GM21390 (cell line): ENCODE results near the gene NFE2.

Source experiments
- ATAC-seq: cut with Tn5 transposase; IDR thresholded peaks from one replicate; pipeline ENCODE4 v1.9.1; 2021; ENCODE audit not compliant: unreplicated experiment

Gene NFE2

DNA sequence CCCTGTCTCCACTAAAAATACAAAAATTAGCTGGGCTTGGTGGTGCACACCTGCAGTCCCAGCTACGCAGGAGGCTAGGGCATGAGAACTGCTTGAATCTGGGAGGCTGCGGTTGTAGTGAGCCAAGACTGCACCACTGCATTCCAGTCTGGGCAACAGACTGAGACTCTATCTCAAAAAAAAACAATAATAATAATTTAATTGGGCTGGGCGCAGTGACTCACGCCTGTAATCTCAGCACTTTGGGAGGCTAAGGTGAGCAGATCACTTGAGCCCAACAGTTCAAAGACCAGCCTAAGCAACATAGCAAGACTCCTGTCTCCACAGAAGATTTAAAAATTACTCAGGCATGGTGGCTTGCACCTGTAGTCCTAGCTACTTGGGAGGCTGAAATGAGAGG is 47.6 kb downstream of the NFE2 start:
- no peak for ATAC-seq

DNA sequence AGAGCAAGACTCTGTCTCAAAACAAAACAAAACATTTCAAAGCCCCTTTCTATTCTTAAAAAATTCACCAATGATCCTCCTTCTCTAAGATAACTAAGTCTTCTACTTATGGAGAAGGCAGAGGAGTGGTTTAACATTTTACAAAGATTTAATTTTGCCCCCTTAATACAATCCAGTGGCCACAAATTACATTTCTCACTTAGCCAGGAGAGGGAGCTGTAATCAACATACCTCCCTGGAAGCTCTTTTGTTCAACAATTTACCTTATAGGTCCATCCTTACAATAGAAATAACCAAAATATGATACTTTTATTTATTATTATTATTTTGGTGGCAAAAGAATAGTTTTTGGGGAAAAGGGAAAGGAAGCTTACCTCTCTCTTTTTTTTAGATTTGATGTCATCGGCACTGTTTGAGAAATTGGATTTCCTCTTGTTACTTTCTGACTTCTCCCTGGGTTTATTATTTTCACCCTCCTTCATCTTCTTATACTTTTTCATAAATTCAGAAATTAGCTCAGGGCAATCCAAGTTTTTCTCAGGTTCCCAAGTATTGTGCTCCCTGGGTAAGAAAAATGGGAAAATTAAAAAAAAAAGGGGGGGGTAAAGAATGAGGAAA is 49.0 kb downstream of the NFE2 start:
- ATAC-seq = no peak

DNA sequence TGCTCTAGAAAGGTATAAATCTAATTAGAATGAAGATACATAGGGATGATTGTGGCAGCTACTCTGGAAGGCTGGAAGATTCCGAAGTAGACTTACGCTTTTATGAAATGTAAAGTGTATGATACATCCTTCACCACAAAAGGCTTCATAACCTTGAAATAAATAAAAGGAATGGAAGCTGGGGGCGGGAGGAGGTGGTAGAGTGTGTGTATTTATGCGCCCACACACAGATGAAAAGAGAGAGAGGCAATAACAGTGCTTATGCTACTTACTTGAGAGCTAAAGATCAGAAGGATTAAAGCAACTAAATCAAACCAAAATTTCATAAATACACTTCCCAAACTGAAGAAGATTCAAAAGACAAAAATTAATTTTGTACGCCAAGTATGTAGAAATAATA is 51.3 kb downstream of the NFE2 start:
- no peak for ATAC-seq

DNA sequence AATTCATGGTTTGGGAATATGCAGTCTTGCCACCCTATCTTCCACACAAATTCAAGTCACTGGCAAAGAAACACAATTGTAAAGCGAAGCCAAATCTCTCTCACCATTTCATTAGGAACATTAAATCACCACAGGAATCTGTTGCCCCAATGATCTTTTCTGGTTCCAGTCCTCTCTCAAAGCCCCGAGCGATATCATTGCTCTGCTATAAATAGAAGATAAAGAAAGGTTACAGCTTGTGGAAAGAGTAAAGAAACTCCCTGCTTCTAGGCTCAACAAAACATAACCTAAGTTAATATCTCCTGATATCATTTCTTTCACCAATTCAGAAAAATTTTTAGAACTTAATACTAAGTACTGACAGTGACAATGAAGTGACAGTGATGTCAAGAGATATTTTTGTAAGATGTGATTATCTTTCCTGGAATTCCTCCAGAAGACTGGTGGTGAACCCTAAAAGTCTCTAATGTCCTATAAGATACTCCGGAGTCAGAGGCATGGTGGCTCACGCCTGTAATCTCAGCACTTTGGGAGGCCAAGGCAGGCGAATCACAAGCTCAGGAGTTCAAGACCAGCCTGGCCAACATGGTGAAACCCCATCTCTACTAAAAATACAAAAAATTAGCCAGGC is 54.7 kb downstream of the NFE2 start:
- no peak for ATAC-seq
